ENCODE results near the gene RAPSN. TPM values are rescaled to one million over a fixed set of nuclear protein-coding genes. Genes with fewer than 3 reads are reported as not detected.
A peak's percentile ranks its signal among the peaks of the same experiment; 100 is the strongest.

Gene RAPSN
- total RNA-seq, 1 donor from 2014 or later, result 0.62 TPM

DNA sequence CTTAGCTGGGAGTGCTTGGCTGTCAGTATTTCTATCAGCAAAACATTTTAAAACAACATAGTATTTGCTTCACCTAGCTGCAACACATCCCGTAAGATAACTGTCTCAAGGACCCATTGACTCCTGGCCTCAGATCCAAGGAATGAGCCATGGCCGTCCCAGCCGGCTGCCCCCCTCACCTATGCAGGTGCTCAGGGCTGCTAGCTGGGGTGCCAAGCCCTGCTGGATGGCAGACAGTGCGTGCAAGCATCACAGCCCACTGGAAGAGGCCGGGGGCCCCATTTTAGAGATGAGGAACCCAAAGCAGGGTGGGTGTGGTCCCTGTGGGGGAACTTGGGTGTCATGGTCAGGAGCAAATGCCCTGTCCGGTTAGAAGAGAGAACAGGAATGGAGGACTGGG is 31.2 kb downstream of the RAPSN start:
- intact Hi-C loops (cut with micrococcal nuclease), result no loop called here
- H3K27ac Mint-ChIP-seq, result no peak overlapping the region
- no peaks in the 10 kb centered on the region for H3K9me3 Mint-ChIP-seq
- no peaks in the 10 kb centered on the region for H3K4me1 Mint-ChIP-seq (ENCODE audit: low read depth)
- peaks cover 34% of the 10 kb centered on the region for H3K36me3 Mint-ChIP-seq (ENCODE audit: low read depth)
- H3K27me3 Mint-ChIP-seq (ENCODE audit: insufficient read depth), result no peaks in the 10 kb centered on the region
- H3K4me3 Mint-ChIP-seq, result no peak overlapping the region
- DNase-seq (ENCODE audit: low spot score), result no peak

DNA sequence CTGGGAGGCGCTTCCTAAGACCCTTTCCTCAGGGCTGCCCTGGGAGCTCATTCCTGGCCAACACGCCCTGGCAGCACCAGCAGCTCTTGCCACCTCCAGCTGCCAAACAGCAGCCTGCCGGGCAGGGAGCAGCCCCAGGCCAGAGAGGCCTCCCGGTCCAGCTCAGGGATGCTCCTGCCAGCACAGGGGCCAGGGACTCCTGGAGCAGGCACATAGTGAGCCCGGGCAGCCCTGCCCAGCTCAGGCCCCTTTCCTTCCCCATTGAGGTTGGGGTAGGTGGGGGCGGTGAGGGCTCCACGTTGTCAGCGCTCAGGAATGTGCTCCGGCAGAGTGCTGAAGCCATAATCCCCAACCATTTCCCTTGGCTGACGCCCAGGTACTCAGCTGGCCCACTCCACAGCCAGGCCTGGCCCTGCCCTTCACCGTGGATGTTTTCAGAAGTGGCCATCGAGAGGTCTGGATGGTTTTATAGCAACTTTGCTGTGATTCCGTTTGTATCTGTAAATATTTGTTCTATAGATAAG is 32.9 kb downstream of the RAPSN start:
- Mint-ChIP-seq H3K27ac (no peak overlapping the region), H3K4me1 (ENCODE audit: low read depth) (no peaks in the 10 kb centered on the region)
- intact Hi-C loops (cut with micrococcal nuclease), result no loop called here

DNA sequence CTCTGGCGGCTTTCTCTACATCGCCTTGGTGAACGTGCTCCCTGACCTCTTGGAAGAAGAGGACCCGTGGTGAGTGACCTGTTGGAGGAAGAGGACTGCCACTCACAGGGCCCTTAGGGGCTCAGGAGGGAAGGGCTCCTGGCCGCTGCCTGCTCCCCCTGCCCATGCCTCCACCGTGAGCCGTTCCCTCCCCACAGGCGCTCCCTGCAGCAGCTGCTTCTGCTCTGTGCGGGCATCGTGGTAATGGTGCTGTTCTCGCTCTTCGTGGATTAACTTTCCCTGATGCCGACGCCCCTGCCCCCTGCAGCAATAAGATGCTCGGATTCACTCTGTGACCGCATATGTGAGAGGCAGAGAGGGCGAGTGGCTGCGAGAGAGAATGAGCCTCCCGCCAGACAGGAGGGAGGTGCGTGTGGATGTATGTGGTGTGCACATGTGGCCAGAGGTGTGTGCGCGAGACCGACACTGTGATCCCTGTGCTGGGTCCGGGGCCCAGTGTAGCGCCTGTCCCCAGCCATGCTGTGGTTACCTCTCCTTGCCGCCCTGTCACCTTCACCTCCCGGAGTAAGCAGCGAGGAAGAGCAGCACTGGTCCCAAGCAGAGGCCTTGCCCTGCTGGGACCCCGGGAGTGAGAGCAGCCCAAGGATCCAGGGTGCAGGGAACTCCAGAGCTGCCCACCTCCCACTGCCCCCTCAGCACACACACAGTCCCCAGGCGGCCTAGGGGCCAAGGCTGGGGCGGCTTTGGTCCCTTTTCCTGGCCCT is 33.7 kb downstream of the RAPSN start:
- no peak for DNase-seq (ENCODE audit: low spot score)
- Mint-ChIP-seq H3K4me1 (ENCODE audit: low read depth) (no peaks in the 10 kb centered on the region), H3K4me3 (no peak overlapping the region), H3K27me3 (ENCODE audit: insufficient read depth) (no peaks in the 10 kb centered on the region), H3K27ac (no peak overlapping the region), H3K9me3 (no peaks in the 10 kb centered on the region), H3K36me3 (ENCODE audit: low read depth) (peaks cover 26% of the 10 kb centered on the region)
- intact Hi-C loops (cut with micrococcal nuclease), result no loop called here

More for the DNA sequence above, 32.9 kb downstream of the RAPSN start:
- no peak for DNase-seq (ENCODE audit: low spot score)
- Mint-ChIP-seq H3K36me3 (ENCODE audit: low read depth) (peaks cover 26% of the 10 kb centered on the region), H3K27me3 (ENCODE audit: insufficient read depth) (no peaks in the 10 kb centered on the region), H3K9me3 (no peaks in the 10 kb centered on the region), H3K4me3 (no peak overlapping the region)

GRCh38 chr11:47414685-47415070 is 34.3 kb downstream of the RAPSN start:
- Mint-ChIP-seq H3K27ac (no peak overlapping the region), H3K9me3 (no peaks in the 10 kb centered on the region), H3K4me3 (no peak overlapping the region), H3K27me3 (ENCODE audit: insufficient read depth) (no peaks in the 10 kb centered on the region), H3K36me3 (ENCODE audit: low read depth) (peaks cover 20% of the 10 kb centered on the region), H3K4me1 (ENCODE audit: low read depth) (no peaks in the 10 kb centered on the region)
- intact Hi-C loops (cut with micrococcal nuclease), result no loop called here
- no peak for DNase-seq (ENCODE audit: low spot score)

DNA sequence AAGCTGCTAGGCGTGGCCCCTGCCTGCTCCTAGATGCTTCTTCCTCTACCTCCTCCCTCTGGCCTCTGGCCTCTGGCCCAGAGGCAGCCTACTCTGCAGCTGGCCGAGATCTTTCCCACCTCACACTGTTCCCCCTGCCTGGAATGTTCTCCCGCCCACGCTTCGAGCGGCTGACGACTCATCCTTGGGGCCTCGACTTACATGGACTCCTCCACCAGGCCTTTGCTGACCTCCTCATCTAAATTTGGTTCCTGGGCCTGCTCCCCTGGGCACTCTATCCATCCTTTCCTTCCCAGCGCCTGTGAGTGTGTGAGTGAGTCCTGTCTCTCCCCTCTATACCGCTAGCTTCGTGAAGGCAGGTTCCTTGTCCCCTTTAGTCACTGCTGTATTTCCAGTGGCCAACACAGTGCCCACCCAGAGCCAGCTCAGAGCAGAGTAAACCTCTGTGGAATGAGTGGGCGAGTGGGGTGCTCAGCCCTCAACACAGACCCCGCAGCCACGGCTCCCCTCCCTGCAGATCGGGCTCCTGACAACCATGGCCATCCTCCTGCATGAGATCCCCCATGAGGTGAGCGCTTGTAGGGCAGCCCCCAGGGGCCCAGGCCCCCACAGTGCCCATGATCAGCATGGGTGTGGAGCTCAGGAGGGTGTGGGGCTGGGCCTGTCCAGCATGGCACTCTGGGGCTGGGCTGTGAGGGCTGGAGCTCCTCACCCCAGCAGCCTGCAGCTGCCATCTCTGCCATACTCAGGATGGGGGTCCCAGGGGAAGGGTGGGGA is 34.8 kb downstream of the RAPSN start:
- DNase-seq (ENCODE audit: low spot score), result no peak
- H3K27me3 Mint-ChIP-seq (ENCODE audit: insufficient read depth), result no peaks in the 10 kb centered on the region
- H3K4me3 Mint-ChIP-seq, result no peak overlapping the region
- intact Hi-C loops (cut with micrococcal nuclease), result no loop called here
- H3K9me3 Mint-ChIP-seq, result no peaks in the 10 kb centered on the region
- H3K36me3 Mint-ChIP-seq (ENCODE audit: low read depth), result peaks cover 17% of the 10 kb centered on the region
- peak overlapping the region; percentile 52 for H3K27ac Mint-ChIP-seq
- H3K4me1 Mint-ChIP-seq (ENCODE audit: low read depth), result peaks cover 4% of the 10 kb centered on the region

DNA sequence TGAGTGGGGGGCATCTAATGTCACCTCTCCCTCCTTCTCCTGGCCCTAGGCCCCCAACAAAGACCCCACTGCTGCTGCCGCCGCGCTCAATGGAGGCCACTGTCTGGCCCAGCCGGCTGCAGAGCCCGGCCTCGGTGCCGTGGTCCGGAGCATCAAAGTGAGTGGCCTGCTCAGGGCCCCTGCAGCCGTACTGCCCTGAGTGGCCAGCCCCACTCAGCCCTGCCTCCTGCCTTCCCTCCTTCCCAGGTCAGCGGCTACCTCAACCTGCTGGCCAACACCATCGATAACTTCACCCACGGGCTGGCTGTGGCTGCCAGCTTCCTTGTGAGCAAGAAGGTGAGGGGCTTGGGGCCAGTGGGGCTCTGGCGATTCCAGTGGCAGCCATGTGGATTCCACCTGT is 35.6 kb downstream of the RAPSN start:
- Mint-ChIP-seq H3K27me3 (ENCODE audit: insufficient read depth) (no peaks in the 10 kb centered on the region), H3K36me3 (ENCODE audit: low read depth) (peaks cover 13% of the 10 kb centered on the region), H3K9me3 (no peaks in the 10 kb centered on the region), H3K4me1 (ENCODE audit: low read depth) (peaks cover 8% of the 10 kb centered on the region), H3K27ac (no peak overlapping the region), H3K4me3 (no peak overlapping the region)
- no peak for DNase-seq (ENCODE audit: low spot score)
- intact Hi-C loops (cut with micrococcal nuclease), result no loop called here

GRCh38 chr11:47411884-47412746 is 36.8 kb downstream of the RAPSN start:
- no peaks in the 10 kb centered on the region for H3K9me3 Mint-ChIP-seq
- H3K36me3 Mint-ChIP-seq (ENCODE audit: low read depth), result peaks cover 6% of the 10 kb centered on the region
- H3K27ac Mint-ChIP-seq, result no peak overlapping the region
- H3K4me3 Mint-ChIP-seq, result no peak overlapping the region
- peak; percentile 41 for DNase-seq (ENCODE audit: low spot score)
- H3K4me1 Mint-ChIP-seq (ENCODE audit: low read depth), result peaks cover 16% of the 10 kb centered on the region
- intact Hi-C loops (cut with micrococcal nuclease), result loop anchor here (1.0 kb wide), 1 partner anchor 38 kb away; no protein-coding TSS in a partner anchor
- H3K27me3 Mint-ChIP-seq (ENCODE audit: insufficient read depth), result no peaks in the 10 kb centered on the region

DNA sequence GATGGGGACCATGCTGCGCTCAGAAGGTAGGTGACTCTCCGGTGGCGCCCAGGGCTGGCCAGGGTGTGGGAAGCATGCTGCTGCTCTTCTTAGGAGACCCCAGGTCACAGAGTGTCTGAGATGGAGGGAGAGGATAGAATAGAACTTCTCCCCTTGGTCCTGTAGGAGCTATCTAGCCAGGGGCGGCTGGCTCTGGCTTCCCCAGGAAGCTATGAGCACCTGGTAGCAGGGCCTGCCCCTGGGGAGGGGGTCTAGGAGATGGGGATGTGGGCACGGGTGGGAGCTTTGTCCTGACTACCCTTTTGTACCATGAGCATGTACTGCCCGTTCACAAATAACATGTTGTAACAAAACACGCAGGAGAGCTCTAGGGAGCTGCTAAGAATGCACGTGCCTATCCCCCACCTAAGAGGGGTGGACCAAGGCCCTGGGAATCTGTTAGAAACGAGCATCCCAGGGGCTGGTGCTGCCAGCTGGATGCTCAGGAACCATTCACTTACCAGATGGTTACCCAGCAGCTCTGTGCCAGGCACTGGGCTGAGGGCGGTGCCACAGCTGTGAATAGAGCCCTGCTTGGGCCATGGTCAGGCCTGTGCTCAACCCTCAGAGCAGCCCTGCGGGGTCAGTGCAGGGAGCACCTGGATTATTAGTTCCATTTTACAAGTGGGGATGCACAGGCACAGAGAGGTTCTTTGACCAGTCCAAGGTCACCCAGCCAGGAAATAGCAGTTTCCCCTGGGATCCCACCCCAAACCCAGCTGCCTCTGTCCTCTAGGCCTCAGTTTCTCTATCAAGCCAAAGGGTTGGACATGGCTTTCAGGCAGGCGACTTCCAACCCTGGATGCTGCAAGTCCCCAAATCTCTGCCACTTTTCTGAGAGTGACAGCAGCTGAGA is 38.3 kb downstream of the RAPSN start:
- Mint-ChIP-seq H3K27me3 (ENCODE audit: insufficient read depth) (no peaks in the 10 kb centered on the region), H3K27ac (no peak overlapping the region), H3K9me3 (no peaks in the 10 kb centered on the region), H3K36me3 (ENCODE audit: low read depth) (peaks cover 6% of the 10 kb centered on the region), H3K4me1 (ENCODE audit: low read depth) (peaks cover 21% of the 10 kb centered on the region), H3K4me3 (no peak overlapping the region)
- DNase-seq (ENCODE audit: low spot score), result no peak
- intact Hi-C loops (cut with micrococcal nuclease), result no loop called here

DNA sequence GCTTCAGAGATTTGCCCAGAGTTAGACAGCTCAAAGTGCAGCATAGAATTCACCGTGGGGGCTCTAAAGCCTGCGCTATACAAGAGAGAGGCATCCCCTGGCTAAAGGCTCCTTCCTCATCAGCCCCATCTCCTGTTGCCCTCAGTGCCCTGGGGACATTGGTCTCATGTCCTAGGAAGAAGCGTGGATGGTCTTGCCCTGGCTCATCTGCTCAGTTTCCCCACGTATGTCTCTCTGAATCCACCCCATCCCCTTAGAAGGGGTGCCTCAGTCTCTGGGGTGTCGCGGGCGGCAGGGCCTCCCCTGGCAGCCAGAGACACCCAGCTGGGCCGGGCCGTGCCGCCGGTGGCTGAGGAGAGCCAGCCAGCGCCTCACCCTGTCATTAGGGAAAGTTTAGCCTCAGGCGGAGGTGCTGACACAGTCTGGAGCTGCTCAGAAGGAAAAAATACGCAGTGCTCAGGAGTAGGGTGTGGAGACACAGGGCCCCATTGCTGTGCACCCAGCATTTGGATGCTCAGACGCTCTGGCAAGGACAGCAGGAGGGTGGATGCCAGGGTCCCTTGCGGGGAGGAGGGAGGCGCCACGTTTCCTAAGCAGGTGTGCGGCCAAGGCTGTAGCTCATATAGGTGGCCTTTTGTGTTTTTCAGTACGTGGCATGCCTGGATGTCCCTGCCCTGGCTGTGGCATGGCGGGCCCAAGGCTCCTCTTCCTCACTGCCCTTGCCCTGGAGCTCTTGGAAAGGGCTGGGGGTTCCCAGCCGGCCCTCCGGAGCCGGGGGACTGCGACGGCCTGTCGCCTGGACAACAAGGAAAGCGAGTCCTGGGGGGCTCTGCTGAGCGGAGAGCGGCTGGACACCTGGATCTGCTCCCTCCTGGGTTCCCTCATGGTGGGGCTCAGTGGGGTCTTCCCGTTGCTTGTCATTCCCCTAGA is 39.2 kb downstream of the RAPSN start:
- DNase-seq (ENCODE audit: low spot score), result no peak
- H3K27me3 Mint-ChIP-seq (ENCODE audit: insufficient read depth), result no peaks in the 10 kb centered on the region
- peak overlapping the region; percentile 92 for H3K27ac Mint-ChIP-seq
- H3K4me1 Mint-ChIP-seq (ENCODE audit: low read depth), result peaks cover 21% of the 10 kb centered on the region
- peaks cover 6% of the 10 kb centered on the region for H3K36me3 Mint-ChIP-seq (ENCODE audit: low read depth)
- intact Hi-C loops (cut with micrococcal nuclease), result loop anchor here (2.0 to 5.0 kb wide), 5 partner anchors 15 to 709 kb away; partner anchors contain the start of genes ARHGAP1, FNBP4 and ZNF408
- peak overlapping the region; percentile 94 for H3K4me3 Mint-ChIP-seq
- no peaks in the 10 kb centered on the region for H3K9me3 Mint-ChIP-seq

- Mint-ChIP-seq H3K4me3 (peak overlapping the region; percentile 94), H3K4me1 (ENCODE audit: low read depth) (peaks cover 21% of the 10 kb centered on the region), H3K36me3 (ENCODE audit: low read depth) (peaks cover 4% of the 10 kb centered on the region), H3K9me3 (no peaks in the 10 kb centered on the region), H3K27ac (peak overlapping the region; percentile 92), H3K27me3 (ENCODE audit: insufficient read depth) (no peaks in the 10 kb centered on the region)
- intact Hi-C loops (cut with micrococcal nuclease), result loop anchor here (1.0 to 5.0 kb wide), 12 partner anchors 9 to 708 kb away; partner anchors contain the start of genes ACP2, ARHGAP1, CSTPP1 and FNBP4
- DNase-seq (ENCODE audit: low spot score), result no peak
Measured at GRCh38 chr11:47408598-47409439, 40.1 kb downstream of the RAPSN start.
